ENCODE results near the gene SPATA1.

DNA sequence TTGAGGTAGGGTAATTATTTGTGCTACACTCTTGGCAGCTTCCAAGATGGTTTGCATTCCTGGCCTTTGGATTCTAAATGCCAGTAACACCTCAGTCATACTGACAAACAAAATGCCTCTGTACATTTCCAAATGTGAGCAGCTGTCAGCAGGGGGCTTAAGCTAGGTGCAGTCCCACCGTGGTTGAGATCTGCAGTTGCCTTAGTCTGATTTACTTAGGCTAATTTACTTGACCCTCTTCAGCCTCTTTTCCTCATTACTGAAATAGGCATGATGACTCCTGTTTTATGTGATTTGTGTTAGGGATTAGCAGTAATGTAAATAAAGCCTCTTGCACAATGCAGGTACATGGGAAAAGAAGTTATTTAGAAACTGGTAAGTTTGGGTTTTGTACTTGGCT, 13.5 kb upstream of the SPATA1 start:
- TF ChIP-seq, protein P1, sequence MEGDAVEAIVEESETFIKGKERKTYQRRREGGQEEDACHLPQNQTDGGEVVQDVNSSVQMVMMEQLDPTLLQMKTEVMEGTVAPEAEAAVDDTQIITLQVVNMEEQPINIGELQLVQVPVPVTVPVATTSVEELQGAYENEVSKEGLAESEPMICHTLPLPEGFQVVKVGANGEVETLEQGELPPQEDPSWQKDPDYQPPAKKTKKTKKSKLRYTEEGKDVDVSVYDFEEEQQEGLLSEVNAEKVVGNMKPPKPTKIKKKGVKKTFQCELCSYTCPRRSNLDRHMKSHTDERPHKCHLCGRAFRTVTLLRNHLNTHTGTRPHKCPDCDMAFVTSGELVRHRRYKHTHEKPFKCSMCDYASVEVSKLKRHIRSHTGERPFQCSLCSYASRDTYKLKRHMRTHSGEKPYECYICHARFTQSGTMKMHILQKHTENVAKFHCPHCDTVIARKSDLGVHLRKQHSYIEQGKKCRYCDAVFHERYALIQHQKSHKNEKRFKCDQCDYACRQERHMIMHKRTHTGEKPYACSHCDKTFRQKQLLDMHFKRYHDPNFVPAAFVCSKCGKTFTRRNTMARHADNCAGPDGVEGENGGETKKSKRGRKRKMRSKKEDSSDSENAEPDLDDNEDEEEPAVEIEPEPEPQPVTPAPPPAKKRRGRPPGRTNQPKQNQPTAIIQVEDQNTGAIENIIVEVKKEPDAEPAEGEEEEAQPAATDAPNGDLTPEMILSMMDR (IDR thresholded peaks at IDR 0.05), result no peak
- TF ChIP-seq POLR2A (IDR thresholded peaks at IDR 0.05), result no peak
